ENCODE results near the gene TDRD5. TPM values are rescaled to one million over a fixed set of nuclear protein-coding genes. Genes with fewer than 3 reads are reported as not detected.
"Not testable (repeated sequence)": the region's sequence is repeated elsewhere in the genome, so short reads cannot be mapped to it uniquely, and the experiment has no call there.

The TDRD5 gene
- polyA plus RNA-seq, 12 donors, result 0.06 to 2.5 (median 0.59) TPM; not detected in 8

- no peak for DNase-seq
Measured at GRCh38 chr1:179591253-179591591, 410 bp upstream of the TDRD5 start.

- DNase-seq, result no peak
Measured at GRCh38 chr1:179598631-179599030, 7.0 kb downstream of the TDRD5 start.

GRCh38 chr1:179599623-179600249 is 8.1 kb downstream of the TDRD5 start:
- DNase-seq, result no peak

GRCh38 chr1:179601093-179601492 is 9.5 kb downstream of the TDRD5 start:
- no peak for DNase-seq

GRCh38 chr1:179612361-179612760 is 20.7 kb downstream of the TDRD5 start:
- no peak for DNase-seq

GRCh38 chr1:179630719-179631118 is 39.1 kb downstream of the TDRD5 start:
- no peak for DNase-seq

GRCh38 chr1:179632868-179633267 is 41.2 kb downstream of the TDRD5 start:
- no peak for DNase-seq

GRCh38 chr1:179637211-179637860 is 45.7 kb downstream of the TDRD5 start:
- no peak for DNase-seq

GRCh38 chr1:179661018-179661417 is 69.4 kb downstream of the TDRD5 start:
- DNase-seq, result no peak

GRCh38 chr1:179663810-179664209 is 72.2 kb downstream of the TDRD5 start:
- DNase-seq, result peak; percentile 5

GRCh38 chr1:179677882-179678281 is 86.2 kb downstream of the TDRD5 start:
- no peak for DNase-seq

GRCh38 chr1:179694530-179694929 is 102.9 kb downstream of the TDRD5 start:
- DNase-seq, result not testable (repeated sequence)

GRCh38 chr1:179702946-179703539 is 111.4 kb downstream of the TDRD5 start:
- no peak for DNase-seq

GRCh38 chr1:179706339-179706941 is 114.8 kb downstream of the TDRD5 start:
- peak; percentile 74 for DNase-seq

- no peak for DNase-seq
Measured at GRCh38 chr1:179707406-179707805, 115.8 kb downstream of the TDRD5 start.

GRCh38 chr1:179708434-179709195 is 117.0 kb downstream of the TDRD5 start:
- DNase-seq, result no peak

- peak; percentile 75 for DNase-seq
Measured at GRCh38 chr1:179709841-179710329, 118.3 kb downstream of the TDRD5 start.

GRCh38 chr1:179714159-179714558 is 122.5 kb downstream of the TDRD5 start:
- no peak for DNase-seq

- no peak for DNase-seq
Measured at GRCh38 chr1:179714623-179715022, 123.0 kb downstream of the TDRD5 start.

- no peak for DNase-seq
Measured at GRCh38 chr1:179719272-179719671, 127.6 kb downstream of the TDRD5 start.

GRCh38 chr1:179728271-179728670 is 136.6 kb downstream of the TDRD5 start:
- no peak for DNase-seq

- DNase-seq, result no peak
Measured at GRCh38 chr1:179729881-179730280, 138.2 kb downstream of the TDRD5 start.
